Retinal pigment epithelial cell (primary cell): ENCODE measurements around the gene EVL.
A peak's percentile ranks its signal among the peaks of the same experiment; 100 is the strongest.

Experiments
- DNase-seq: peaks from one replicate; pipeline ENCODE4 v3.0.0-alpha.2; 2010; ENCODE audit warnings: low read depth
- H3K4me3 ChIP-seq: 2 replicates; pipeline ENCODE4 v1.5.1; 2011; ENCODE audit warnings: mild to moderate bottlenecking, low read length, control low read depth, moderate library complexity
- CTCF ChIP-seq: conservative IDR thresholded peaks from 2 replicates; pipeline ENCODE4 v1.5.1; 2011; ENCODE audit warnings: low read depth, low read length, control low read depth, inconsistent platforms

Gene EVL

GRCh38 chr14:100071545-100071944, 6.3 kb downstream of the EVL start:
- no peak overlapping the region for H3K4me3 ChIP-seq
- no peak for TF ChIP-seq CTCF
- no peak for DNase-seq

- TF ChIP-seq CTCF, result no peak
- DNase-seq, result no peak
- H3K4me3 ChIP-seq, result no peak overlapping the region
Measured at GRCh38 chr14:100072783-100073346, 7.6 kb downstream of the EVL start.

- H3K4me3 ChIP-seq, result no peak overlapping the region
- TF ChIP-seq CTCF, result no peak
- DNase-seq, result no peak
Measured at GRCh38 chr14:100073576-100074430, 8.6 kb downstream of the EVL start.

GRCh38 chr14:100074431-100075100, 9.3 kb downstream of the EVL start:
- TF ChIP-seq CTCF, result no peak
- no peak for DNase-seq
- no peak overlapping the region for H3K4me3 ChIP-seq

GRCh38 chr14:100075681-100076080, 10.5 kb downstream of the EVL start:
- no peak for TF ChIP-seq CTCF
- no peak overlapping the region for H3K4me3 ChIP-seq
- no peak for DNase-seq

GRCh38 chr14:100076133-100076532, 10.9 kb downstream of the EVL start:
- H3K4me3 ChIP-seq, result no peak overlapping the region
- TF ChIP-seq CTCF, result peak; percentile 35
- DNase-seq, result no peak

GRCh38 chr14:100076606-100077005, 11.4 kb downstream of the EVL start:
- TF ChIP-seq CTCF, result no peak
- H3K4me3 ChIP-seq, result no peak overlapping the region
- peak; percentile 81 for DNase-seq
